ENCODE data around the gene TEKTIP1. TPM values are rescaled to one million over a fixed set of nuclear protein-coding genes. Genes with fewer than 3 reads are reported as not detected.

TEKTIP1 gene
- total and polyA plus RNA-seq, 10 of the 15 experiments (the other 5 are each of a cell fraction or from before 2014, with no cell fraction given): 0.18 to 2.6 (median 0.60) TPM; not detected in 5

- 89% methylated on average over 23 of the region's 23 CpGs for WGBS (ENCODE audit: insufficient coverage, insufficient replicate concordance, low lambda C conversion rate, missing lambda C conversion rate)
- H2AFZ ChIP-seq (ENCODE audit: control insufficient read depth, low read depth, low read length): no peak overlapping the region
- no peaks in the 10 kb centered on the region for H3K79me2 ChIP-seq (ENCODE audit: control insufficient read depth, insufficient read depth, low read length)
- DNase-seq (ENCODE audit: low read depth, low spot score): no peak
- H3K4me2 ChIP-seq (ENCODE audit: control insufficient read depth, insufficient read depth): no peak overlapping the region
- in situ Hi-C loops (cut with MboI): no loop called here
- RAD21 ChIA-PET (ENCODE audit: unreplicated experiment): interaction anchor here (1.1 kb wide), 1 partner anchor 58 kb away, joined by 3 read pairs; no protein-coding TSS in a partner anchor
- H3K27me3 ChIP-seq (replicated peaks in 1 of 2; ENCODE audit: control insufficient read depth in 2 of 2, insufficient read depth in 2 of 2, low read length in 1 of 2): no peaks in the 10 kb centered on the region
- no peaks in the 10 kb centered on the region for H3K9me3 ChIP-seq (replicated peaks; ENCODE audit: control insufficient read depth, insufficient read depth, low read length)
- no peak overlapping the region for H3K9ac ChIP-seq (ENCODE audit: control insufficient read depth, insufficient read depth, low read length)
- no peak for ATAC-seq
- no peak overlapping the region for H3K4me3 ChIP-seq
- POLR2A ChIA-PET: no interaction called here
- H3K27ac ChIP-seq (ENCODE audit: control insufficient read depth, insufficient read depth): no peak overlapping the region
- no peak for FAIRE-seq
- H3K4me1 ChIP-seq (ENCODE audit: control insufficient read depth, insufficient read depth, low read length): no peaks in the 10 kb centered on the region
- TF ChIP-seq BCL11A (IDR thresholded peaks at IDR 0.05; ENCODE audit: low read depth, low read length) (no peak), NFYB (IDR thresholded peaks at IDR 0.05; ENCODE audit: insufficient read depth, low read depth, low read length) (no peak), ATF7 (IDR thresholded peaks at IDR 0.05; ENCODE audit: low read depth) (no peak), MYC (IDR thresholded peaks at IDR 0.05; ENCODE audit: insufficient read depth, insufficient read length, insufficient replicate concordance, low read length, severe bottlenecking) (no peak), KAT2A (conservative IDR thresholded peaks at IDR 0.05; ENCODE audit: control insufficient read depth, low read depth, low read length) (no peak), GATAD2B (conservative IDR thresholded peaks at IDR 0.05; ENCODE audit: low read depth) (no peak), ATF2 (IDR thresholded peaks at IDR 0.05; ENCODE audit: low read length) (no peak), SUPT20H (IDR thresholded peaks at IDR 0.05; ENCODE audit: borderline replicate concordance, control insufficient read depth, low read depth, low read length) (no peak), NRF1 (conservative IDR thresholded peaks at IDR 0.05; ENCODE audit: low read depth, low read length) (no peak), HDGF (IDR thresholded peaks at IDR 0.05) (no peak), SRF (IDR thresholded peaks at IDR 0.05; ENCODE audit: low read depth in 2 of 2, low read length in 2 of 2) (no peak), ELK1 (IDR thresholded peaks at IDR 0.05; ENCODE audit: low read depth, low read length) (no peak), CHD2 (IDR thresholded peaks at IDR 0.05; ENCODE audit: borderline replicate concordance, low read depth, low read length) (no peak), NFIC (IDR thresholded peaks at IDR 0.05; ENCODE audit: low read depth, low read length) (no peak), IKZF1 (conservative IDR thresholded peaks at IDR 0.05) (no peak), HDAC2 (IDR thresholded peaks at IDR 0.05) (no peak), JUND (IDR thresholded peaks at IDR 0.05; ENCODE audit: low read depth, low read length) (no peak), RBBP5 (conservative IDR thresholded peaks at IDR 0.05) (no peak), POLR2AphosphoS2 (IDR thresholded peaks at IDR 0.05; ENCODE audit: low read depth, low read length) (no peak)
- CTCF ChIA-PET: interaction anchor here (0.6 to 2.7 kb wide), 7 partner anchors 9 to 241 kb away, joined by 3 to 20 read pairs (median 6); partner anchors contain the start of gene MFSD12
- no peaks in the 10 kb centered on the region for H4K20me1 ChIP-seq (ENCODE audit: control insufficient read depth, insufficient read depth)
- intact Hi-C loops (cut with micrococcal nuclease; ENCODE audit: unreplicated experiment): loop anchor here (5.0 kb wide), 1 partner anchor 161 kb away; the partner anchor contains the start of gene TJP3
- BruUV-seq (replicated peaks): no TSS peak
- H3K36me3 ChIP-seq (ENCODE audit: control insufficient read depth in 2 of 2, insufficient read depth in 2 of 2, low read length in 1 of 2): peaks cover 2 to 9% of the 10 kb centered on the region in 2 experiments; a peak in 3 of 4 replicates
- SMC1A ChIA-PET (ENCODE audit: uncharacterized antibody, unreplicated experiment): interaction anchor here (1.0 kb wide), 1 partner anchor 45 kb away, joined by 3 read pairs; no protein-coding TSS in a partner anchor
Observed at GRCh38 chr19:3546119-3546518, 7.1 kb downstream of the TEKTIP1 start.
